Stimulated activated CD8-positive, alpha-beta memory T cell treated with anti-CD3 and anti-CD28 coated beads, Interleukin-4, amount 100 ng/mL, for 1 hour (primary cell): ENCODE measurements around the gene GJC1.

Experiments
- DNase-seq, 2 donors: peaks; one replicate each; pipeline ENCODE4 v3.0.0-alpha.2; 2020; ENCODE audit warnings: low read depth in 2 of 2, low spot score in 1 of 2

Gene GJC1

GRCh38 chr17:44804302-44805089 lies 25.6 kb downstream of the GJC1 start:
- no peak for DNase-seq

GRCh38 chr17:44801880-44802279 lies 28.2 kb downstream of the GJC1 start:
- DNase-seq, result no peak

GRCh38 chr17:44798356-44798755 lies 31.7 kb downstream of the GJC1 start:
- DNase-seq, result no peak

- DNase-seq, result no peak
These were observed 32.3 kb downstream of the GJC1 start for GRCh38 chr17:44797802-44798201.

DNA sequence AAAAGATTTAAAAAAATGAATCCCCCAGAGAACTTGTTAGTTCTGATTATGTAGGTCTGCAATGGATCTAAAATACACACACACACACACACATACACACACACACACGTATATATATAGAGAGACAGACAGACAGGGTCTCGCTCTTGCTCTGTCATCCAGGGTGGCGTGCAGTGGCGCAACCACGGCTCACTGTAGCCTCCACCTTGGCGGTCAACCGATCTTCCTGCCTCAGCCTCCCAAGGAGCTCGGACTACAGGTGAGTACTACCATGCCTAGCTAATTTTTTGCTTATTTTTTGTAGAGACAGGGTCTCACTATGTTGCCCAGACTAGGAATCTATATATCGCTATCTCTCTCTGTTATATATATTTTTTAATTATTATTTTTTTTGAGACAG lies 33.4 kb downstream of the GJC1 start:
- no peak for DNase-seq

DNA sequence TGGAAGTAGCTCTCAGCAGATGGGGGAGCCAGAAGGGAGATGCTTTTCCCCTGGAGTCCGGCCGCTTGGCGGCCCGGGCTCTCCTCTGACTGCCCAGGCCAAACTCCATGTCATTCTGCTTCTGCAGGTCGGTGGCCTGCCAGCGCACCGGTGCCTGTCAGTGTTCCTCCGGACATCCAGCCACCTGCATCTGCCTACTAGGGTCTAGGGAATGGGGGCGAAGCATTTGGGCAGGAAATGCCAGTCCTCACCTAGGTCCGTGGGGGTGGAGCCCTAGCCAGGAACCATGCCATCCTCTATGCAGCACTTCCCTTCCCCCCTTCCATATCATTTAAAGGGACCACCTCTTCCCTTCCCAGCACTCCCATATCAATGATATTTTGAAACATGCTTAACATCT lies 34.2 kb downstream of the GJC1 start:
- no peak for DNase-seq

DNA sequence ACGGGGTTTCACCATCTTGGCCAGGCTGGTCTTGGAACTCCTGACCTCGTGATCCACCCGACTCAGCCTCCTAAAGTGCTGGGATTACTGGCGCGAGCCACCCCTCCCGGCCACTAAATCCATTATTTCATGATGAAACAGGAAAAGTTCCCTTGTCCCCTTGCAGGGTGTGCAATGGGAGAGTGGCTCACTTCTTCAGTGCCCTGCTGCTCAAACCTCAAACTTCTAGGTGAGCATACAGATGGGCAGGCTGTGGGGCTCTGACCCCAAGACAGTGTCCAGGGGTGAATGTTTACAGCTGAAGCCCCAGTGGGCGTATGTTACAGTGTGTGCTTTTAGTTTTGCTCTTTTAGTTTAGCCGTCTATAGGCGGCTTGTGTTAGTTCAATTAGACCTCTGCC lies 34.7 kb downstream of the GJC1 start:
- no peak for DNase-seq

DNA sequence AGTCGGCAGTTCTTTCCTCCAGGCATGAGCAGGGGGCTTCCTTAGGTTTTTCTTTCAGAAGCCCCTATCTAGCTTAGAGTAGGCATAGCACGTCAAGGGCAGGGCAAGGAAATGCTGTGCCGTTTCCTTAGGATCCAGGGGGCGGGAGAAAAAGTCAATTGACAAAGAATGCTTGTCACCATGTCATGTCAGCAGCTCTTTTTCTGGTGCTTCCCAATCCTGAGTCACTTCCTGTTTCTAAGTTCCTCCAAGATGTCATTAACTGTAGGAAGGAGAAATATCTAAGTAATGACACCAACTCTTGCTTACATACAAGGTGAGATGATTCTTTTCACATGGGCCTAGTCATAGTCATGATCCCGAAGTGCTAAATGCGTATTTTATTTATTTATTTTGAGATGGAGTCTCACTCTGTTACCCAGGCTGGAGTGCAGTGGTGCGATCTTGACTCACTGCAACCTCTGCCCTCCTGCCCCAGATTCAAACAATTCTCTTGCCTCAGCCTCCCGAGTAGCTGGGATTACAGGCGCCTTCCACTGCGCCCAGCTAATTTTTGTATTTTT lies 35.2 kb downstream of the GJC1 start:
- no peak for DNase-seq

- no peak for DNase-seq
These were observed 35.9 kb downstream of the GJC1 start for GRCh38 chr17:44793885-44794842.

DNA sequence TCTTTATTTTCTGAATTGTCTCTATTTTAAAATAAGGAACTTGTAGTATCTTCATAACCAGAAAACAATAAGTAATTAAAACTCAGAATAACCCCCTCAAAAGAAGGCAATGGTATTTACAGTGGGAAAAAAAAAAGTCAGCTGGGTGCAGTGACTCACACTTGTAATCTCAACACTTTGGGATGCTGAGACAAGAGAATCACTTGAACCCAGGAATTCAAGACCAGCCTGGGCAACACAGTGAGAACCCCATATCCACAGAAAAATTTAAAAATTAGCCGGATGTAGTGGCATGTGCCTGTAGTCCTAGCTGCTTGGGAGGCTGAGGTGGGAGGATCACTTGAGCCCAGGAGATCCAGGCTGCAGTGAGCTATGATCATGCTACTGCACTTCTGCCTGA lies 37.8 kb downstream of the GJC1 start:
- DNase-seq, result no peak

- no peak for DNase-seq
These were observed 41.9 kb downstream of the GJC1 start for GRCh38 chr17:44788139-44788538.

DNA sequence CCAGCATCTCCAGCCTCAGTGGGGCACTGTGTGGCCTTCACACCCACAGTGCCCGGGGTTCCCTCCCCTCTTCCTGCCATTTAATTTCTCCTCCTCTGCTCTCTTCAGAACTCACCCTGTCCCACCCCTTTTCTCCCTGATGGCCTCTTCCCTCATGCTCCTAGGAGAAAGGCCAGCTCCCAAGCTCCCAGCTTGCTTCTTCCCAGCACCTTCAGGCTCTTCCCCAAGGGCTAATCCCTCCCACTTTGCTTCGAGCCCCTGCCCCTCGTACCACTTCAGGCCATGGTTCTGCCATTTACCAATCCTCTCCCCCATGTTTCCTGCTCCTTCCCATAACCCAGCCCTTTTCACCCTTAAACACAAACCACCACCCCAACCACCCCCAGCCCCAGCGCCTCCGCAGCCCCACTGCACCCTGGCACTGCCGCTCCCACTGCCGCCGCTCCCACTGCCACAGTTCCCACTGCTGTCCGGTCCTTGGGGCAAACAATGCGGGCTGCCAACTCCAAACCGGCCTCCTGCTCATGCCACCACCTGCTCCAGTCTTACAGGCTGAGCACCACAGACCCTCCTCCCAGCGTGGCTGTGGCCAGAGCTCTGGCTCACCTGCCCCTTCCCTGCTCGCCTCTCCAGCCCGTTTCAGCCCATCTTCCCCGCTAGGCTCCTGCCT lies 42.7 kb downstream of the GJC1 start:
- no peak for DNase-seq

DNA sequence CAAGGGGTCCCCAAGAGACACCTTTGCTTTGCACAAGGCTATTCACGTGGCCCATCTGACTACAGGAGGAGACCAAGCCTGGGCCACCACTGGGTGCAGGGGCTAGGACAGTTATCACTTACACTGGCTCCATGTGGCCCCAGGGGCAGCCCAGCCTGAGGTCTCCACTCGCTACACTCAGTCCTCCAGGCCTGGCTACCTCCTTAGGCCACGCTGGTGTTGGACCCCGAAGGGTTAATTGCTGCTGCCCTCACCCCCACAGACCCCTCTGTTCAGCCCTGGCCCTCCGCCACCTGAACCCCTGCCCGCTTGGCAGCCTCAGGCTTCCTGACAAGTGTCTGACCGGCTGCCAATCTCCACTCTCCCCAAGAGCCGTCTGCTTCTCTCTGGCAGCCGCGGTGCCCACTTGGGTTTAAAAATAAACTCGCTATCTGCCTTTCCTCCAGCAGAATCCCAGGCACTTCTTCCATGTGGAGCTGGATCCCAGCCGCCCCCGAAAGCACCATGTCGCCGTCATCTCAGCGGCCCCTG lies 43.5 kb downstream of the GJC1 start:
- DNase-seq, result no peak

DNA sequence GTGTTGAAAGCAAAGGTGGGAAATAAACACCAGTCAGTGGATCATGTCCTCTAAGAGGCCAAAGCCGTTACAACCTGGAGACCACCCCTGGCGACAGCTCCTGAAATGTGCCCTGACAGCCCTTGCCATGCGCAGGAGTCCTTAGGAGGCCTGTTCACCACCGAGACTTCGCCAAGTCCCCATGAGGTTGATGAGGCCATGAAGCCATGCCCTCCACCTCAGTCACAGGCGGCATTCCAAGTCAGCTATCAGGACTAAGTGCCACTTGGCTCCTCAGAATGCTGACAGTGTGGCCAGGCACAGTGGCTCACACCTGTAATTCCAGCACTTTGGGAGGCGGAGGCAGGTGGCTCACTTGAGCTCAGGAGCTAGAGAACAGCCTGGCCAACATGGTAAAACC lies 44.2 kb downstream of the GJC1 start:
- DNase-seq, result no peak

GRCh38 chr17:44782326-44782850 lies 47.7 kb downstream of the GJC1 start:
- no peak for DNase-seq

GRCh38 chr17:44781551-44782325 lies 48.3 kb downstream of the GJC1 start:
- DNase-seq, result no peak

GRCh38 chr17:44780845-44781480 lies 49.1 kb downstream of the GJC1 start:
- DNase-seq, result no peak

- no peak for DNase-seq
These were observed 49.9 kb downstream of the GJC1 start for GRCh38 chr17:44780161-44780560.

DNA sequence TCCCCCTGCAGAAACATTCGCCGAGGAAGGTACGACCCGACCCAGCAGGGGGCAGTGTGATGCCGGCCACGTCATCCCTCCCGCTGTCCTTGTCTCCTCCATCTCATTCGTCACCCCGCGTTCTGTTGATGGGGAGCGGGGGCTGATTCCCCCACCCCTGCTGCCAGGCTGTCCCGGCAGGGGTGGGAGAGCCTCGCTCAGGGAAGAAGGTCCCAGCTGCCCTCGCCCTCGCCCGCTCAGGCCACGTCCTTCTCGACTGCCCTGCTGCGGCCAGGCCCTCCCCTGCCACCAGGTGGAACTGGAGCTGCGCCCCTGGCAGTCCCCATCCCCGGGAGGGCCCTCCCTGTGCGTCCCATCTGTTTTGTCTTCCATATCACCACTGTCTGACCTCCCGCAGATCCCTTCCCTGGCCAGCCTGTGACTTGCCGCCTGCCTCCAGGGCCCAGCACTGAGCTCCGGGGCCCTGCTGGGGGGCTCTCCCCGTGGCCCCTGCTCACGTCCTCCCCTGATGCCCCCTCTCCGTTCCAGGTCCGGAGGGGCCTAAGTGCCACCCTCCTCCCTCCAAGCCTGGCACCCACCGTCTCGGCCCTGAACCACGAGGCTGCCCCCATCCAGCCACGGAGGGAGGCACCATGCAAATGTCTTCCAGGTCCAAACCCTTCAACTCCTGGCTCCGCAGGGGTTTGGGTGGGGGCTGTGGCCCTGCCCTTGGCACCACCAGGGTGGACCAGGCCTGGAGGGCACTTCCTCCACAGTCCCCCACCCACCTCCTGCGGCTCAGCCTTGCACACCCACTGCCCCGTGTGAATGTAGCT lies 50.7 kb downstream of the GJC1 start:
- peak; percentile 53 to 71 for DNase-seq
